Gastrocnemius medialis (tissue), 4 donors: ENCODE data around the gene TSPAN16. TPM values are rescaled to one million over a fixed set of nuclear protein-coding genes. Genes with fewer than 3 reads are reported as not detected.

Experiments
- ATAC-seq, 2 donors: fragments of 150-250 bp; one replicate each; pipeline ENCODE4 v1.9.1; 2016
- DNase-seq, 2 donors: peaks; one replicate each; pipeline ENCODE4 v3.0.0-alpha.2; 2019
- H3K27ac ChIP-seq, 4 donors: fragments of 200-600 bp; sonication (generic); 1 replicate in 1 of 4; 2 replicates in 3 of 4; pipeline ENCODE4 v1.5.1; 2016 to 2018; ENCODE audit warnings: mild to moderate bottlenecking in 2 of 4, moderate library complexity in 1 of 4
- H3K27me3 ChIP-seq, 3 donors: fragments of 200-600 bp; sonication (generic) in 2 of 3; 1 replicate in 1 of 3; 2 replicates in 2 of 3; pipeline versions ENCODE4 v1.5.1 to v1.6.0; 2016 to 2019; ENCODE audit warnings: mild to moderate bottlenecking in 1 of 3, moderate library complexity in 1 of 3
- H3K36me3 ChIP-seq, 2 donors: fragments of 200-600 bp; sonication (generic) in 1 of 2; one replicate each; pipeline ENCODE4 v1.5.1; 2017 to 2018
- H3K4me1 ChIP-seq, 2 donors: fragments of 200-600 bp; sonication (generic) in 1 of 2; one replicate each; pipeline ENCODE4 v1.5.1; 2016 to 2017; ENCODE audit warnings: mild to moderate bottlenecking in 2 of 2
- H3K4me3 ChIP-seq, 4 donors: fragments of 200-600 bp; sonication (generic) in 3 of 4; 1 replicate in 1 of 4; 2 replicates in 3 of 4; pipeline ENCODE4 v1.5.1; 2016 to 2019; ENCODE audit warnings: mild to moderate bottlenecking in 2 of 4
- H3K9me3 ChIP-seq, 3 donors: fragments of 200-600 bp; sonication (generic) in 2 of 3; 1 replicate in 1 of 3; 2 replicates in 2 of 3; pipeline ENCODE4 v1.5.1; 2016 to 2019
- POLR2A ChIP-seq, 2 donors: fragments of 450-650 bp; IDR thresholded peaks; one replicate each; pipeline ENCODE4 v1.6.1; 2017; ENCODE audit warnings: antibody characterized with exemption in 2 of 2, mild to moderate bottlenecking in 2 of 2, moderate library complexity in 2 of 2
- in situ Hi-C, 4 donors: fragments of 200-750 bp; cut with MboI; loops; one replicate each; pipeline versions ENCODE4 v1.15.0 to v1.8.0; 2017; ENCODE audit warnings: low sequenced_read_pairs in 4 of 4
- intact Hi-C: fragments of 100-400 bp; cut with DNase I; formaldehyde crosslinking; loops from one replicate; pipeline ENCODE4 v1.15.1; 2023; ENCODE audit warnings: low total_unique reads
- total RNA-seq, 4 donors: library from RNA; depleted of rRNA; stranded (reverse); fragments of >200 nt; gene quantifications; one replicate each; pipeline versions ENCODE4 v1.1.0 to v1.2.3, GENCODE V29; 2016
- TF ChIP-seq, protein P1 (sequence below), 5 experiments: fragments of 450-650 bp in 3 of 5; fragments of 200-600 bp in 2 of 5; sonication (generic) in 2 of 5; IDR thresholded peaks in 4 of 5; conservative IDR thresholded peaks in 1 of 5; 1 replicate in 4 of 5; 2 replicates in 1 of 5; pipeline ENCODE4 v1.5.1; 2016 to 2019; ENCODE audit warnings: antibody characterized with exemption in 5 of 5, mild to moderate bottlenecking in 3 of 5, moderate library complexity in 3 of 5

Gene TSPAN16
- total RNA-seq, 4 donors from 2014 or later, result not detected

DNA sequence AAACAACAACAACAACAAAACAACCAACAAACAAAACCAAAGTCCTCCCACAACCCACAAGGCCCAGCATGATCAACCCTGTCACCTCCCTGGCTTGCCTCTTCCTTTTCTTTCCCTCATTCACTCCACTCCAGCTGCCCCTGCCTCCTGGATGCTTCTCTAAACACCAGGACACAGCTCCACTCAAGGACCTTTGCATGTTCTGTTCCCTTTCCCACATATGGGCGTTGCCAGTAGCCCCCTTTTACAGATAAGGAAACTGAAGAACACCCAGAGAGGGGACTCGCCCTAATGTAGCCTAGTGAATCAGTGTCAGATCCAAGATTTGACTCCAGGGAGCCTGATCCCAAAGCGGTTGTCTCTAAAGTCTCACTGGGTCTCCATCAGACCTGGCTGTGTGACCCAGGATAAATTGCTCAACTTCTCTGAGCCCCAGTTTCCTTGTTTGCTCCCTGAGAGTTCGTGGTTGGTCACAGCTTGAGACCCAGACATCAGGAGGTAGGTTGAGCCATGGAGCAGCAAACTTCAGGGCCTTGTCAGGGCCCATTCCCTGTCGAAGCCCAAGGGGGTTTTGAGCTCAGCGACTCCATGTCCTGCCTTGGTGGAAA is 30.7 kb upstream of the TSPAN16 start:
- H3K27ac ChIP-seq, result peak overlapping the region; percentile 52 to 84 (median 76)
- no peak for DNase-seq
- H3K36me3 ChIP-seq, result no peaks in the 10 kb centered on the region
- H3K4me1 ChIP-seq, result no peaks in the 10 kb centered on the region
- intact Hi-C loops (no loop called here), in situ Hi-C loops (no loop called here)
- H3K27me3 ChIP-seq, result peaks cover 11 to 20% (median 20%) of the 10 kb centered on the region in 3 donors
- TF ChIP-seq POLR2A (IDR thresholded peaks at IDR 0.05), result no peak
- TF ChIP-seq, protein P1, sequence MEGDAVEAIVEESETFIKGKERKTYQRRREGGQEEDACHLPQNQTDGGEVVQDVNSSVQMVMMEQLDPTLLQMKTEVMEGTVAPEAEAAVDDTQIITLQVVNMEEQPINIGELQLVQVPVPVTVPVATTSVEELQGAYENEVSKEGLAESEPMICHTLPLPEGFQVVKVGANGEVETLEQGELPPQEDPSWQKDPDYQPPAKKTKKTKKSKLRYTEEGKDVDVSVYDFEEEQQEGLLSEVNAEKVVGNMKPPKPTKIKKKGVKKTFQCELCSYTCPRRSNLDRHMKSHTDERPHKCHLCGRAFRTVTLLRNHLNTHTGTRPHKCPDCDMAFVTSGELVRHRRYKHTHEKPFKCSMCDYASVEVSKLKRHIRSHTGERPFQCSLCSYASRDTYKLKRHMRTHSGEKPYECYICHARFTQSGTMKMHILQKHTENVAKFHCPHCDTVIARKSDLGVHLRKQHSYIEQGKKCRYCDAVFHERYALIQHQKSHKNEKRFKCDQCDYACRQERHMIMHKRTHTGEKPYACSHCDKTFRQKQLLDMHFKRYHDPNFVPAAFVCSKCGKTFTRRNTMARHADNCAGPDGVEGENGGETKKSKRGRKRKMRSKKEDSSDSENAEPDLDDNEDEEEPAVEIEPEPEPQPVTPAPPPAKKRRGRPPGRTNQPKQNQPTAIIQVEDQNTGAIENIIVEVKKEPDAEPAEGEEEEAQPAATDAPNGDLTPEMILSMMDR (IDR thresholded peaks at IDR 0.05 in 4 of 5, conservative IDR thresholded peaks at IDR 0.05 in 1 of 5), result no peak
- ATAC-seq, result no peak
- H3K4me3 ChIP-seq, result no peak overlapping the region
- no peaks in the 10 kb centered on the region for H3K9me3 ChIP-seq

DNA sequence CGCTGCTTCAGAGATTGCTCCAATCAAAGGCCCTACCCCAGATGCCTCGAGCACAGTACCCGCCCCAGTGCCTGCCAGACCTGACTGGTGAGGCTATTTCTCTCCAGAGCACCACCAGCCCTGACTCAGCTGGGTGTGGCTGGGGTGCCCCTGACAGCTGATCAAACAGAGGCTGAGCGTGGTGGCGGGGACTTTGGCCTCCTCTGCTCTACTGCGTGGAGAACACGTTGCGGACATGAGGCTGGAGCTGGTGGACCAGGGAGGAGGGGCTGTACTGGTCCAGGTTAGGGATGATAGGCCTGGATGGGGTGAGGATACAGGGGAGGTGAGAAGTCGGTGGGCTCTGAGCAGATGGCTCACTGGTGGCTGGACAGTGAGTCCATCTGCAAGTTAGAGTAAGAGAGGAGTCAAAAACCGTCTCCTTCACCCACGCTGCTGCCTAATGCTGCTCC is 30.1 kb upstream of the TSPAN16 start:
- Histone ChIP-seq H3K27me3 (peaks cover 11 to 20% (median 20%) of the 10 kb centered on the region in 3 donors), H3K9me3 (no peaks in the 10 kb centered on the region), H3K4me1 (no peaks in the 10 kb centered on the region), H3K4me3 (no peak overlapping the region), H3K36me3 (no peaks in the 10 kb centered on the region), H3K27ac (peak overlapping the region; percentile 52 to 84 (median 76))
- in situ Hi-C loops (no loop called here), intact Hi-C loops (no loop called here)
- ATAC-seq (no peak), DNase-seq (no peak)
- TF ChIP-seq, protein P1 (IDR thresholded peaks at IDR 0.05 in 4 of 5, conservative IDR thresholded peaks at IDR 0.05 in 1 of 5), result no peak
- no peak for TF ChIP-seq POLR2A (IDR thresholded peaks at IDR 0.05)

DNA sequence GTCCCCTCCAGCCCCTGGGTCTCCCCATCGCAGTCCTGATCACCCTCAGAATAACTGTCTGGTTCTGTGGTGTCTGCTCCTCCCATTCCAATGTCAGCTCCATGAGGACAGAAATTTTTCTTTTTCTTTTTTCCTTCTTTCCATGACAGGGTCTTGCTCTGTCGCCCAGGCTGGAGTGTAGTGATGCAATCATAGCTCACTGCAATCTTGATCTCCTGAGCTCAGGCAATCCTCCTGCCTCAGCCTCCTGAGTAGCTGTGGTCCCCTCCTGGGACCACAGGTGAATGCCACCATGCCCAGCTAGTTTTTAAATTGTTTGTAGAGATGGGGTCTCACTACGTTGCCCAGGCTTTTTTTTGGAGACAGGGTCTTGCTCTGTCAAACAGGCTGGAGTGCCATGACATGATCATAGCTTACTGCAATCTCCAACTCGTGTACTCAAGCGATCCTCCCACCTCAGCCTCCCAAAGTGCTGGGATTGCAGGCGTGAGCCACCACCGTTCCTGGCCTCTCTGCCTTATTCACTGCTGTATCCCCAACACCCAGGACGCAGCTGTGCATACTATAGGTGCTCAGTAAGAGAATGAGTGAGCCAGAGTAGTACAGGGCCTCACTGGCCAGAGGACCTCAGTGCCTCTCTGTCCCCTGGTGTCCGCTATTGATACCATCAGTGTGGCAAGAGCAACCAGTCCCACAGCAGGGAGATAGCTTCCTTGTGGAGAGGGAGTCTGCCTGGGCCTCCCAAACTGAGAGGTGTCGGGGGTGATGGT is 28.5 kb upstream of the TSPAN16 start:
- H3K27ac ChIP-seq, result peak overlapping the region in 3 of 4 donors; percentile 59 to 68 (median 68)
- in situ Hi-C loops (no loop called here), intact Hi-C loops (no loop called here)
- H3K4me1 ChIP-seq, result no peaks in the 10 kb centered on the region
- no peak for ATAC-seq
- H3K4me3 ChIP-seq, result no peak overlapping the region
- no peaks in the 10 kb centered on the region for H3K36me3 ChIP-seq
- DNase-seq, result no peak
- no peaks in the 10 kb centered on the region for H3K9me3 ChIP-seq
- H3K27me3 ChIP-seq, result peaks cover 10 to 12% (median 11%) of the 10 kb centered on the region in 3 donors
- TF ChIP-seq, protein P1 (IDR thresholded peaks at IDR 0.05 in 4 of 5, conservative IDR thresholded peaks at IDR 0.05 in 1 of 5), result no peak
- no peak for TF ChIP-seq POLR2A (IDR thresholded peaks at IDR 0.05)

DNA sequence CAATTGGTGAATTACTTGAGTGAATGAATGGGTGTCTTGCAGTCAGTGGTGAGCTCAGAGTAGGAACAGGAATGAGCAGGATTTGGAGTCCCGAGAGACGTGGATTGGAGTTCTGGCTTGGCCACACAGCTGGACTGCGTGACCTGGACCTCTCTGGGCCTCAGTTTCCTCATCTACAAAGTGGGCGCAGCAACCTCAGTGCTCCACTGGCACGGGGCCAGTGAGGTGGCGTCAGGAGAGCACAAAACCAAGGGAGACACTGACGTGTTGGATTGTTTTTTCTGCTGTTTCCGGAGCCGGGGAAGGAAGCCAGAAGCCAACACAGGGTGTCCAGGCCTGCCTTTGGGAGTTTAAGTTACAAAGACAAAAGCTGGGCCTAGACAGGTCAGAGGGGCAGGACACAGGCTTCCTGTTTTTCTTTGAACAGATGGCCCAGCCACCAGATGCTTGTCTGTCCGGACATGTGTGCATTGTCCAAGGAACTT is 27.1 kb upstream of the TSPAN16 start:
- no peaks in the 10 kb centered on the region for H3K9me3 ChIP-seq
- H3K27me3 ChIP-seq, result peaks cover 0 to under 1% (median 0%) of the 10 kb centered on the region in 3 donors
- H3K27ac ChIP-seq, result peak overlapping the region; percentile 47 to 76 (median 66)
- TF ChIP-seq, protein P1 (IDR thresholded peaks at IDR 0.05 in 4 of 5, conservative IDR thresholded peaks at IDR 0.05 in 1 of 5), result no peak
- TF ChIP-seq POLR2A (IDR thresholded peaks at IDR 0.05), result no peak
- no peaks in the 10 kb centered on the region for H3K4me1 ChIP-seq
- peak; percentile 37 to 48 for DNase-seq
- in situ Hi-C loops (no loop called here), intact Hi-C loops (no loop called here)
- no peaks in the 10 kb centered on the region for H3K36me3 ChIP-seq
- ATAC-seq, result peak; percentile 77 to 91
- H3K4me3 ChIP-seq, result no peak overlapping the region
